ENCODE results near the gene TAF1.
"Not testable (repeated sequence)": the region's sequence is repeated elsewhere in the genome, so short reads cannot be mapped to it uniquely, and the experiment has no call there.

The TAF1 gene

GRCh38 chrX:71365875-71366673, at the start of gene TAF1:
TAF1 (plus strand) TSS chrX:71366357; CDS start chrX:71366375, 18 bp downstream.
- peak; percentile 64 to 76 for DNase-seq (ENCODE audit: low read depth in 2 of 2)

- not testable (repeated sequence) for DNase-seq (ENCODE audit: low read depth in 2 of 2)
These were observed 49.2 kb upstream of the TAF1 start for GRCh38 chrX:71316959-71317358.

GRCh38 chrX:71320126-71320525, 46.0 kb upstream of the TAF1 start:
- no peak for DNase-seq (ENCODE audit: low read depth in 2 of 2)

GRCh38 chrX:71321731-71322130, 44.4 kb upstream of the TAF1 start:
- no peak for DNase-seq (ENCODE audit: low read depth in 2 of 2)

- DNase-seq (ENCODE audit: low read depth in 2 of 2), result not testable (repeated sequence)
These were observed 41.7 kb upstream of the TAF1 start for GRCh38 chrX:71324452-71324851.

- no peak for DNase-seq (ENCODE audit: low read depth in 2 of 2)
These were observed 39.8 kb upstream of the TAF1 start for GRCh38 chrX:71326394-71326793.

- DNase-seq (ENCODE audit: low read depth in 2 of 2), result not testable (repeated sequence)
These were observed 16.9 kb upstream of the TAF1 start for GRCh38 chrX:71349151-71349665.

GRCh38 chrX:71349867-71350266, 16.3 kb upstream of the TAF1 start:
- not testable (repeated sequence) for DNase-seq (ENCODE audit: low read depth in 2 of 2)

- DNase-seq (ENCODE audit: low read depth in 2 of 2), result not testable (repeated sequence)
These were observed 13.7 kb upstream of the TAF1 start for GRCh38 chrX:71352439-71352838.

- no peak for DNase-seq (ENCODE audit: low read depth in 2 of 2)
These were observed 1.9 kb upstream of the TAF1 start for GRCh38 chrX:71364221-71364620.

GRCh38 chrX:71365356-71365874, 742 bp upstream of the TAF1 start:
- no peak for DNase-seq (ENCODE audit: low read depth in 2 of 2)

- DNase-seq (ENCODE audit: low read depth in 2 of 2), result no peak
These were observed 608 bp downstream of the TAF1 start for GRCh38 chrX:71366674-71367256.

- no peak for DNase-seq (ENCODE audit: low read depth in 2 of 2)
These were observed 1.2 kb downstream of the TAF1 start for GRCh38 chrX:71367396-71367795.

GRCh38 chrX:71372388-71372787, 6.2 kb downstream of the TAF1 start:
- no peak for DNase-seq (ENCODE audit: low read depth in 2 of 2)

- no peak for DNase-seq (ENCODE audit: low read depth in 2 of 2)
These were observed 12.6 kb downstream of the TAF1 start for GRCh38 chrX:71378732-71379131.

- not testable (repeated sequence) for DNase-seq (ENCODE audit: low read depth in 2 of 2)
These were observed 25.6 kb downstream of the TAF1 start for GRCh38 chrX:71391725-71392124.

GRCh38 chrX:71393919-71394318, 27.8 kb downstream of the TAF1 start:
- DNase-seq (ENCODE audit: low read depth in 2 of 2), result no peak

GRCh38 chrX:71396576-71396975, 30.4 kb downstream of the TAF1 start:
- DNase-seq (ENCODE audit: low read depth in 2 of 2), result no peak

GRCh38 chrX:71400710-71401109, 34.6 kb downstream of the TAF1 start:
- DNase-seq (ENCODE audit: low read depth in 2 of 2), result no peak

- DNase-seq (ENCODE audit: low read depth in 2 of 2), result not testable (repeated sequence)
These were observed 50.1 kb downstream of the TAF1 start for GRCh38 chrX:71416260-71416659.

- no peak for DNase-seq (ENCODE audit: low read depth in 2 of 2)
These were observed 54.5 kb downstream of the TAF1 start for GRCh38 chrX:71420686-71421085.

- DNase-seq (ENCODE audit: low read depth in 2 of 2), result no peak
These were observed 66.6 kb downstream of the TAF1 start for GRCh38 chrX:71432733-71433132.

GRCh38 chrX:71438750-71439149, 72.6 kb downstream of the TAF1 start:
- DNase-seq (ENCODE audit: low read depth in 2 of 2), result no peak

Data from stimulated activated CD8-positive, alpha-beta memory T cell treated with anti-CD3 and anti-CD28 coated beads, Interleukin-2, amount 100 ng/mL, for 1 hour (primary cell).